GM12875 (cell line): ENCODE data around the gene DCAF7.
A peak's percentile ranks its signal among the peaks of the same experiment; 100 is the strongest.

Experiments
- H3K4me3 ChIP-seq: one replicate; pipeline ENCODE4 v1.5.1; 2011; ENCODE audit warnings: low read depth, low read length, control low read depth
- CTCF ChIP-seq: IDR thresholded peaks from 2 replicates; pipeline ENCODE4 v1.5.1; 2011; ENCODE audit warnings: low read depth, mild to moderate bottlenecking, control low read depth, inconsistent platforms, low read length, moderate library complexity, borderline replicate concordance; ENCODE audit not compliant: insufficient read depth

Gene DCAF7

GRCh38 chr17:63549946-63550816, at the start of gene DCAF7:
Gene DCAF7 (plus strand): TSS chr17:63550477. CDS start chr17:63550678, 201 bp downstream.
- no peak for TF ChIP-seq CTCF
- H3K4me3 ChIP-seq = peak within 1 kb of the TSS; percentile 82

GRCh38 chr17:63500543-63501390, 49.5 kb upstream of the DCAF7 start:
- TF ChIP-seq CTCF = no peak
- H3K4me3 ChIP-seq = no peak overlapping the region

- no peak for TF ChIP-seq CTCF
- H3K4me3 ChIP-seq = no peak overlapping the region
Measured at GRCh38 chr17:63503341-63503705, 47.0 kb upstream of the DCAF7 start.

- TF ChIP-seq CTCF = no peak
- no peak overlapping the region for H3K4me3 ChIP-seq
Measured at GRCh38 chr17:63504261-63504660, 46.0 kb upstream of the DCAF7 start.

- H3K4me3 ChIP-seq = no peak overlapping the region
- no peak for TF ChIP-seq CTCF
Measured at GRCh38 chr17:63505341-63505740, 44.9 kb upstream of the DCAF7 start.

GRCh38 chr17:63506627-63507026, 43.6 kb upstream of the DCAF7 start:
- TF ChIP-seq CTCF = no peak
- H3K4me3 ChIP-seq = no peak overlapping the region
